A549 (cell line): Measurements from ENCODE around the gene LSM14B. TPM values are rescaled to one million over a fixed set of nuclear protein-coding genes. Genes with fewer than 3 reads are reported as not detected.

Experiments
- ATAC-seq, 2 experiments: fragments of 200-7000 bp in 1 of 2; fragments of >200 bp in 1 of 2; cut with Nextera tagmentation in 1 of 2; cut with Tn5 transposase in 1 of 2; 3 replicates each; pipeline versions ENCODE4 v1.8.0 to v1.9.1; 2018 to 2020; ENCODE audit warnings: mild to moderate bottlenecking in 1 of 2, moderate library complexity in 1 of 2
- CTCF ChIA-PET: fragments of 300-600 bp; sonication (Branson Sonifier 250); formaldehyde crosslinking; extraction: SDS; loops from one replicate; lab custom pipeline; 2021; ENCODE audit warnings: antibody characterized with exemption, inconsistent platforms; lab: Yijun Ruan, JAX
- POLR2A ChIA-PET: fragments of 350-600 bp; formaldehyde crosslinking; extraction: SDS; loops from one replicate; lab custom pipeline; 2021; ENCODE audit warnings: antibody characterized with exemption, inconsistent platforms; lab: Yijun Ruan, JAX
- DNase-seq, 2 experiments: peaks; one replicate each; pipeline versions ENCODE4 v3.0.0 to v3.0.0-alpha.2; 2011 to 2016; ENCODE audit warnings: low read depth in 1 of 2, low spot score in 1 of 2
- FAIRE-seq: peaks from 2 replicates; lab custom pipeline; 2011; peaks lifted over from hg19 to GRCh38; lab: Jason Lieb, UNC
- H3K27ac ChIP-seq, 2 experiments: fragments of >200 bp; sonication (Bioruptor Twin); formaldehyde crosslinking; 3 replicates each; pipeline ENCODE4 v1.5.1; 2016 to 2017
- H3K4me1 ChIP-seq: fragments of >200 bp; sonication (Bioruptor Twin); formaldehyde crosslinking; 3 replicates; pipeline ENCODE4 v1.6.1; 2016
- H3K4me2 ChIP-seq: fragments of >200 bp; sonication (Bioruptor Twin); formaldehyde crosslinking; 3 replicates; pipeline ENCODE4 v1.6.1; 2016
- H3K4me3 ChIP-seq: fragments of >200 bp; sonication (Bioruptor Twin); formaldehyde crosslinking; 3 replicates; pipeline ENCODE4 v1.5.1; 2016
- H3K9me3 ChIP-seq: fragments of >200 bp; sonication (Bioruptor Twin); formaldehyde crosslinking; 3 replicates; pipeline ENCODE4 v1.6.1; 2016
- BHLHE40 ChIP-seq: IDR thresholded peaks from 2 replicates; pipeline ENCODE4 v1.6.1; 2012; ENCODE audit warnings: low read depth, low read length, inconsistent platforms
- CBX8 ChIP-seq: fragments of 200-600 bp; sonication (generic); IDR thresholded peaks from 2 replicates; pipeline ENCODE4 v1.6.1; 2016
- EHF ChIP-seq: fragments of 250-450 bp; sonication (Bioruptor Pico); IDR thresholded peaks from 2 replicates; pipeline ENCODE4 v1.5.0; 2020; ENCODE audit warnings: mild to moderate bottlenecking
- ESRRA ChIP-seq: fragments of 150-350 bp; IDR thresholded peaks from 2 replicates; pipeline ENCODE4 v1.6.1; 2014; ENCODE audit warnings: mild to moderate bottlenecking, low read length, borderline replicate concordance
- FOSL2 ChIP-seq, 2 experiments: fragments of 450-650 bp in 1 of 2; fragments of >200 bp in 1 of 2; sonication (Bioruptor Twin) in 1 of 2; formaldehyde crosslinking; IDR thresholded peaks; 2 replicates each; pipeline versions ENCODE4 v1.5.0 to v1.6.1; 2016 to 2020; ENCODE audit warnings: mild to moderate bottlenecking in 1 of 2, moderate library complexity in 1 of 2
- GATA3 ChIP-seq: IDR thresholded peaks from 2 replicates; pipeline ENCODE4 v1.6.1; 2012; ENCODE audit warnings: borderline replicate concordance
- HDAC2 ChIP-seq: fragments of 200-600 bp; sonication (generic); IDR thresholded peaks from 2 replicates; pipeline ENCODE4 v1.6.1; 2016
- HOXB13 ChIP-seq: fragments of 250-450 bp; sonication (Bioruptor Pico); IDR thresholded peaks from 2 replicates; pipeline ENCODE4 v1.5.0; 2020; ENCODE audit warnings: low read depth, mild to moderate bottlenecking, moderate library complexity
- KDM1A ChIP-seq: fragments of 200-600 bp; sonication (generic); IDR thresholded peaks from 2 replicates; pipeline ENCODE4 v1.6.1; 2016; ENCODE audit warnings: low read depth, mild to moderate bottlenecking
- MAFK ChIP-seq: fragments of 450-650 bp; IDR thresholded peaks from 2 replicates; pipeline ENCODE4 v1.6.1; 2014; ENCODE audit not compliant: partially characterized antibody
- MAZ ChIP-seq: fragments of 150-350 bp; IDR thresholded peaks from 2 replicates; pipeline ENCODE4 v1.6.1; 2014; ENCODE audit warnings: antibody characterized with exemption, low read depth, low read length, borderline replicate concordance
- NPAS2 ChIP-seq: fragments of 250-450 bp; sonication (Bioruptor Pico); IDR thresholded peaks from 2 replicates; pipeline ENCODE4 v1.8.0; 2022; ENCODE audit warnings: mild to moderate bottlenecking, moderate library complexity, borderline replicate concordance
- NR3C1 ChIP-seq: fragments of >200 bp; sonication (Bioruptor Twin); formaldehyde crosslinking; IDR thresholded peaks from 3 replicates; pipeline ENCODE4 v1.6.1; 2017
- PHF8 ChIP-seq: fragments of 200-600 bp; sonication (generic); IDR thresholded peaks from 2 replicates; pipeline ENCODE4 v1.6.1; 2016; ENCODE audit warnings: low read depth, mild to moderate bottlenecking, antibody characterized with exemption, moderate library complexity, borderline replicate concordance
- POLR2A ChIP-seq: IDR thresholded peaks from 2 replicates; pipeline ENCODE4 v1.6.1; 2012; ENCODE audit warnings: mild to moderate bottlenecking, low read length
- RAD21 ChIP-seq, 2 experiments: fragments of >200 bp in 1 of 2; sonication (Bioruptor Twin) in 1 of 2; formaldehyde crosslinking in 1 of 2; IDR thresholded peaks in 1 of 2; conservative IDR thresholded peaks in 1 of 2; 2 replicates in 1 of 2; 3 replicates in 1 of 2; pipeline ENCODE4 v1.6.1; 2012 to 2018; ENCODE audit warnings: inconsistent platforms in 1 of 2
- RARB ChIP-seq: fragments of 250-450 bp; sonication (Bioruptor Pico); IDR thresholded peaks from 2 replicates; pipeline ENCODE4 v1.8.0; 2021; ENCODE audit warnings: mild to moderate bottlenecking, moderate library complexity
- RCOR1 ChIP-seq: fragments of 150-350 bp; IDR thresholded peaks from 2 replicates; pipeline ENCODE4 v1.6.1; 2014; ENCODE audit warnings: antibody characterized with exemption, low read length, low read depth
- SREBF2 ChIP-seq: fragments of 450-650 bp; IDR thresholded peaks from 2 replicates; pipeline ENCODE4 v1.6.1; 2014; ENCODE audit warnings: mild to moderate bottlenecking, moderate library complexity
- TP53 ChIP-seq: fragments of 250-450 bp; sonication (Bioruptor Pico); IDR thresholded peaks from 2 replicates; pipeline ENCODE4 v1.5.0; 2021; ENCODE audit warnings: mild to moderate bottlenecking, moderate library complexity
- ZC3H11A ChIP-seq: fragments of 450-650 bp; IDR thresholded peaks from 2 replicates; pipeline ENCODE4 v1.6.1; 2014; ENCODE audit warnings: antibody characterized with exemption, mild to moderate bottlenecking
- ZSCAN20 ChIP-seq: fragments of 250-450 bp; sonication (Bioruptor Pico); IDR thresholded peaks from 2 replicates; pipeline ENCODE4 v1.8.0; 2022; ENCODE audit warnings: mild to moderate bottlenecking, moderate library complexity
- WGBS: methylation state at CpG from one replicate; pipeline ENCODE4 v1.1.6; 2017; ENCODE audit errors: missing lambda C conversion rate; 5-methylcytosine and 5-hydroxymethylcytosine counted together
- polyA plus RNA-seq, 4 experiments: library from polyadenylated mRNA; depleted of rRNA in 3 of 4; stranded (reverse); fragments of >200 nt; fragmentation: RNase III in 1 of 4; extraction: RNeasy Plus Mini Kit Qiagen cat#74134 plus additional on column Dnase treatment in 1 of 4; gene quantifications; 2 replicates in 3 of 4; 3 replicates in 1 of 4; pipeline ENCODE4 v1.2.3, GENCODE V29; 2011 to 2017
- TF ChIP-seq, protein P1 (sequence below): IDR thresholded peaks from 2 replicates; pipeline ENCODE4 v1.6.1; 2012
- TF ChIP-seq, protein P2 (sequence below): fragments of 200-600 bp; sonication (generic); IDR thresholded peaks from 2 replicates; pipeline ENCODE4 v1.6.1; 2016; ENCODE audit warnings: antibody characterized with exemption, mild to moderate bottlenecking, moderate library complexity
- TF ChIP-seq, protein P3 (sequence below): fragments of 450-650 bp; IDR thresholded peaks from 2 replicates; pipeline ENCODE4 v1.6.1; 2014; ENCODE audit warnings: antibody characterized with exemption
- TF ChIP-seq, protein P4 (sequence below): fragments of 150-350 bp; IDR thresholded peaks from 2 replicates; pipeline ENCODE4 v1.6.1; 2014; ENCODE audit warnings: low read depth, mild to moderate bottlenecking, low read length

Gene LSM14B
- polyA plus RNA-seq, 2 of the 4 experiments (the other 2 are of a cell fraction), result 22.7 to 28.1 TPM

DNA sequence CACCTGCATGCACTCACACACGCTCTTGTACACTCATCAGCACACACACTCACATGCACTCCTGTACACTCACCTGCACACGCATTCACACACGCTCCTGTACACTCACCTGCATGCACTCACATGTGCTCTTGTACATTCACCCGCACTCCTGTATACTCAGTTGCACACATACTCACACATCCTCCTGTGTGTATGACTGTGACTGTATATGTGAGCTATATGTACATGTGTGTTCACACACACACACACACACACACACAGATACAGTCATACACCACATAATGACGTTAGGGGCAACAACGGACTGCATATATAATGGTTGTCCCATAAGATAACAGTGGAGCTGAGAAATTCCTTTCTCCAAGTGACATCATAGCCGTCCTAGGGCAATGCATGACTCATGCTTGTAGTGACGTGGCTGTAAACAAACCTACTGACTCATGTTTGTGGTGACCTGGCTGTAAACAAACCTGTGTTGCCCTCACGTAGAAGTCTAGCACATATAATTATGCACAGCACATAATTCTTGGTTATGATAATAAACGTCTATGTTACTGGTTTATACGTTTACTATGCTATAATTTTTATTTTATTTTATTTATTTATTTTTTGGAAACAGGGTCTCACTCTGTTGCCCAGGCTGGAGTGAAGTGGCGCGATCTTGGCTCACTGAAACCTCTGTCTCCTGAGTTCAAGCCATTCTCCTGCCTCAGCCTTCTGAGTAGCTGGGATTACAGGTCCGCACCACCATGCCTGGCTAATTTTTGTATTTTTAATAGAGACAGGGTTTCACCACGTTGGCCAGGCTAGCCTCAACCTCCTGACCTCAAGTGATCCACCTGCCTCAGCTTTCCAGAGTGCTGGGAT, 33.8 kb upstream of the LSM14B start (continued):
- TF ChIP-seq HOXB13 (CRISPR knock-in tag), result no peak
- TF ChIP-seq, protein P1, sequence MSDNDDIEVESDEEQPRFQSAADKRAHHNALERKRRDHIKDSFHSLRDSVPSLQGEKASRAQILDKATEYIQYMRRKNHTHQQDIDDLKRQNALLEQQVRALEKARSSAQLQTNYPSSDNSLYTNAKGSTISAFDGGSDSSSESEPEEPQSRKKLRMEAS, result peak; percentile 58
- 0 out of 2 replicates have a peak, but pooled peaks have one; percentile 37 for TF ChIP-seq RCOR1
- TF ChIP-seq HDAC2, result no peak
- TF ChIP-seq PHF8, result no peak
- TF ChIP-seq SREBF2, result no peak
- peak; percentile 89 for TF ChIP-seq FOSL2 (IDR thresholded peaks at IDR 0.05)
- peak; percentile 100 for TF ChIP-seq FOSL2 (CRISPR knock-in tag; IDR thresholded peaks at IDR 0.05)
- TF ChIP-seq RARB (CRISPR knock-in tag), result no peak
- no peak for TF ChIP-seq POLR2A
- no peak for TF ChIP-seq NR3C1
- TF ChIP-seq EHF (CRISPR knock-in tag), result no peak
- TF ChIP-seq RAD21 (conservative IDR thresholded peaks at IDR 0.05 in 1 of 2, IDR thresholded peaks at IDR 0.05 in 1 of 2), result no peak
- TF ChIP-seq ESRRA, result no peak
- TF ChIP-seq TP53 (CRISPR knock-in tag), result no peak
- TF ChIP-seq, protein P2, sequence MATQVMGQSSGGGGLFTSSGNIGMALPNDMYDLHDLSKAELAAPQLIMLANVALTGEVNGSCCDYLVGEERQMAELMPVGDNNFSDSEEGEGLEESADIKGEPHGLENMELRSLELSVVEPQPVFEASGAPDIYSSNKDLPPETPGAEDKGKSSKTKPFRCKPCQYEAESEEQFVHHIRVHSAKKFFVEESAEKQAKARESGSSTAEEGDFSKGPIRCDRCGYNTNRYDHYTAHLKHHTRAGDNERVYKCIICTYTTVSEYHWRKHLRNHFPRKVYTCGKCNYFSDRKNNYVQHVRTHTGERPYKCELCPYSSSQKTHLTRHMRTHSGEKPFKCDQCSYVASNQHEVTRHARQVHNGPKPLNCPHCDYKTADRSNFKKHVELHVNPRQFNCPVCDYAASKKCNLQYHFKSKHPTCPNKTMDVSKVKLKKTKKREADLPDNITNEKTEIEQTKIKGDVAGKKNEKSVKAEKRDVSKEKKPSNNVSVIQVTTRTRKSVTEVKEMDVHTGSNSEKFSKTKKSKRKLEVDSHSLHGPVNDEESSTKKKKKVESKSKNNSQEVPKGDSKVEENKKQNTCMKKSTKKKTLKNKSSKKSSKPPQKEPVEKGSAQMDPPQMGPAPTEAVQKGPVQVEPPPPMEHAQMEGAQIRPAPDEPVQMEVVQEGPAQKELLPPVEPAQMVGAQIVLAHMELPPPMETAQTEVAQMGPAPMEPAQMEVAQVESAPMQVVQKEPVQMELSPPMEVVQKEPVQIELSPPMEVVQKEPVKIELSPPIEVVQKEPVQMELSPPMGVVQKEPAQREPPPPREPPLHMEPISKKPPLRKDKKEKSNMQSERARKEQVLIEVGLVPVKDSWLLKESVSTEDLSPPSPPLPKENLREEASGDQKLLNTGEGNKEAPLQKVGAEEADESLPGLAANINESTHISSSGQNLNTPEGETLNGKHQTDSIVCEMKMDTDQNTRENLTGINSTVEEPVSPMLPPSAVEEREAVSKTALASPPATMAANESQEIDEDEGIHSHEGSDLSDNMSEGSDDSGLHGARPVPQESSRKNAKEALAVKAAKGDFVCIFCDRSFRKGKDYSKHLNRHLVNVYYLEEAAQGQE, result no peak
- peak; percentile 69; the same call in 1 of the 2 replicates for TF ChIP-seq GATA3
- TF ChIP-seq, protein P3, sequence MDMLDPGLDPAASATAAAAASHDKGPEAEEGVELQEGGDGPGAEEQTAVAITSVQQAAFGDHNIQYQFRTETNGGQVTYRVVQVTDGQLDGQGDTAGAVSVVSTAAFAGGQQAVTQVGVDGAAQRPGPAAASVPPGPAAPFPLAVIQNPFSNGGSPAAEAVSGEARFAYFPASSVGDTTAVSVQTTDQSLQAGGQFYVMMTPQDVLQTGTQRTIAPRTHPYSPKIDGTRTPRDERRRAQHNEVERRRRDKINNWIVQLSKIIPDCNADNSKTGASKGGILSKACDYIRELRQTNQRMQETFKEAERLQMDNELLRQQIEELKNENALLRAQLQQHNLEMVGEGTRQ, result no peak
- no peak for TF ChIP-seq ZC3H11A
- TF ChIP-seq MAFK, result peak; percentile 39
- no peak for TF ChIP-seq MAZ
- TF ChIP-seq, protein P4, sequence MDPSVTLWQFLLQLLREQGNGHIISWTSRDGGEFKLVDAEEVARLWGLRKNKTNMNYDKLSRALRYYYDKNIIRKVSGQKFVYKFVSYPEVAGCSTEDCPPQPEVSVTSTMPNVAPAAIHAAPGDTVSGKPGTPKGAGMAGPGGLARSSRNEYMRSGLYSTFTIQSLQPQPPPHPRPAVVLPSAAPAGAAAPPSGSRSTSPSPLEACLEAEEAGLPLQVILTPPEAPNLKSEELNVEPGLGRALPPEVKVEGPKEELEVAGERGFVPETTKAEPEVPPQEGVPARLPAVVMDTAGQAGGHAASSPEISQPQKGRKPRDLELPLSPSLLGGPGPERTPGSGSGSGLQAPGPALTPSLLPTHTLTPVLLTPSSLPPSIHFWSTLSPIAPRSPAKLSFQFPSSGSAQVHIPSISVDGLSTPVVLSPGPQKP, result no peak
- no peak for TF ChIP-seq KDM1A
- TF ChIP-seq CBX8, result no peak
- TF ChIP-seq ZSCAN20 (CRISPR knock-in tag), result no peak
- TF ChIP-seq, all 56 proteins: peak for 9

DNA sequence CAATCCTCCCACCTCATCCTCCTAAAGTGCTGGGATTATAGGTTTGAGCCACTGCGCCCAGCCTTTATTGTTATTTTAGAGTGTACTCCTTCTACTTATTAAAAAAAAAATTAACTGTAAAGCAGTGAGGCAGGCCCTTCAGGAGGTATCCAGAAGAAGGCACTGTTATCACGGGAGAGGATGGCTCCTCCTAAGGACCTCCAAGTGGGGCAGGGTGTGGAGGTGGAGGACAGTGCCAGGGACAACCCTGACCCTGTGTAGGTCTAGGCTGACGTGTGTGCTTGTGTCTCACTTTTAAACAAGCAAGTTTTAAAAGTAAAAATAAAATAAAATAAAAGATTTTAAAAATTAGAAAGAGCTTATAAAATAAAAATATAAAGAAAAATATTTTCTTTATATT, 32.9 kb upstream of the LSM14B start:
- WGBS, result 41% methylated on average over 3 of the region's 3 CpGs
- H3K4me3 ChIP-seq, result no peak overlapping the region
- no peak overlapping the region for H3K27ac ChIP-seq
- peaks cover 40% of the 10 kb centered on the region for H3K9me3 ChIP-seq
- no peak for DNase-seq
- TF ChIP-seq, protein P1, result no peak
- no peak for TF ChIP-seq MAZ
- no peak for TF ChIP-seq RAD21 (conservative IDR thresholded peaks at IDR 0.05 in 1 of 2, IDR thresholded peaks at IDR 0.05 in 1 of 2)
- no peak for TF ChIP-seq BHLHE40
- TF ChIP-seq NPAS2, result no peak
- TF ChIP-seq KDM1A, result no peak
- TF ChIP-seq TP53 (CRISPR knock-in tag), result no peak
- TF ChIP-seq PHF8, result no peak
- POLR2A ChIA-PET, result no interaction called here
- no peak overlapping the region for H3K4me2 ChIP-seq
- CTCF ChIA-PET, result interaction anchor here (0.8 to 1.3 kb wide), 5 partner anchors 15 to 79 kb away, joined by 3 to 7 read pairs (median 4); no protein-coding TSS in a partner anchor
- no peak for FAIRE-seq
- no peak for ATAC-seq
- H3K4me1 ChIP-seq, result peaks cover 22% of the 10 kb centered on the region
